HepG2 (cell line): ENCODE results near the gene TTLL10. TPM values are rescaled to one million over a fixed set of nuclear protein-coding genes. Genes with fewer than 3 reads are reported as not detected.
A peak's percentile ranks its signal among the peaks of the same experiment; 100 is the strongest.

Experiments
- ATF3 ChIP-seq: sonication (generic); formaldehyde crosslinking; IDR thresholded peaks from 2 replicates; pipeline ENCODE4 v1.4.0; 2020; ENCODE audit warnings: missing genetic modification reagents
- ATF7-NPFF ChIP-seq: sonication (generic); formaldehyde crosslinking; IDR thresholded peaks from 2 replicates; pipeline ENCODE4 v1.8.1; 2023; ENCODE audit warnings: mild to moderate bottlenecking, low read depth, missing genetic modification reagents, moderate library complexity
- BHLHE40 ChIP-seq: IDR thresholded peaks from 2 replicates; pipeline ENCODE4 v1.6.1; 2011; ENCODE audit warnings: low read length, improper control_type of control experiment
- CHCHD3 ChIP-seq: sonication (generic); formaldehyde crosslinking; IDR thresholded peaks from 2 replicates; pipeline ENCODE4 v1.8.0; 2022; ENCODE audit warnings: mild to moderate bottlenecking, missing genetic modification reagents, moderate library complexity
- CREB1 ChIP-seq, 2 experiments: fragments of 450-650 bp in 1 of 2; IDR thresholded peaks; 2 replicates each; pipeline ENCODE4 v1.6.1; 2016 to 2017; ENCODE audit warnings: control low read depth in 1 of 2, mild to moderate bottlenecking in 1 of 2, missing compliant biosample characterization in 1 of 2, missing genetic modification characterization in 1 of 2
- FLYWCH1 ChIP-seq: sonication (generic); formaldehyde crosslinking; IDR thresholded peaks from 2 replicates; pipeline ENCODE4 v1.8.1; 2023; ENCODE audit warnings: mild to moderate bottlenecking, missing genetic modification reagents
- FOXP1 ChIP-seq, 2 experiments: fragments of 450-650 bp in 1 of 2; IDR thresholded peaks; 2 replicates each; pipeline ENCODE4 v1.6.1; 2017 to 2018; ENCODE audit warnings: antibody characterized with exemption in 1 of 2
- HBP1 ChIP-seq: IDR thresholded peaks from 2 replicates; pipeline ENCODE4 v1.6.1; 2016; ENCODE audit warnings: low read depth, control low read depth
- HES4 ChIP-seq: sonication (generic); formaldehyde crosslinking; IDR thresholded peaks from 2 replicates; pipeline ENCODE4 v1.9.0; 2021; ENCODE audit warnings: mild to moderate bottlenecking, missing genetic modification reagents, borderline replicate concordance
- PATZ1 ChIP-seq: sonication (generic); formaldehyde crosslinking; IDR thresholded peaks from 2 replicates; pipeline ENCODE4 v1.4.0; 2020; ENCODE audit warnings: missing genetic modification reagents
- RELA ChIP-seq: sonication (generic); formaldehyde crosslinking; IDR thresholded peaks from 2 replicates; pipeline ENCODE4 v1.4.0; 2020; ENCODE audit warnings: missing genetic modification reagents
- TFAP4 ChIP-seq: sonication (generic); IDR thresholded peaks from 2 replicates; pipeline ENCODE4 v1.6.1; 2016; ENCODE audit warnings: low read depth, borderline replicate concordance
- TMF1 ChIP-seq: sonication (generic); formaldehyde crosslinking; IDR thresholded peaks from 2 replicates; pipeline ENCODE4 v1.8.1; 2022; ENCODE audit warnings: low read depth, missing genetic modification reagents
- U2AF2 ChIP-seq: fragments of 200-400 bp; formaldehyde crosslinking; IDR thresholded peaks from 2 replicates; pipeline ENCODE4 v1.6.1; 2017; ENCODE audit warnings: low read depth, mild to moderate bottlenecking, low read length
- ZFP91 ChIP-seq: sonication (generic); formaldehyde crosslinking; IDR thresholded peaks from 2 replicates; pipeline ENCODE4 v1.9.0; 2022; ENCODE audit warnings: missing genetic modification reagents, mild to moderate bottlenecking, borderline replicate concordance
- ZNF253 ChIP-seq: sonication (generic); formaldehyde crosslinking; IDR thresholded peaks from 2 replicates; pipeline ENCODE4 v1.8.0; 2022; ENCODE audit warnings: mild to moderate bottlenecking, missing genetic modification reagents, borderline replicate concordance
- ZNF263 ChIP-seq: sonication (generic); formaldehyde crosslinking; IDR thresholded peaks from 2 replicates; pipeline ENCODE4 v1.4.0; 2020; ENCODE audit warnings: missing genetic modification reagents
- ZNF280B ChIP-seq: sonication (generic); formaldehyde crosslinking; IDR thresholded peaks from 2 replicates; pipeline ENCODE4 v1.5.0; 2020; ENCODE audit warnings: missing genetic modification reagents, mild to moderate bottlenecking, borderline replicate concordance
- ZNF614 ChIP-seq: IDR thresholded peaks from 2 replicates; pipeline ENCODE4 v1.6.1; 2018; ENCODE audit warnings: missing biosample characterization, missing genetic modification reagents, inconsistent platforms, borderline replicate concordance
- ZNF749 ChIP-seq: sonication (generic); formaldehyde crosslinking; IDR thresholded peaks from 2 replicates; pipeline ENCODE4 v1.8.0; 2022; ENCODE audit warnings: mild to moderate bottlenecking, missing genetic modification reagents, moderate library complexity, borderline replicate concordance
- polyA plus RNA-seq, 8 experiments: library from polyadenylated mRNA; depleted of rRNA in 3 of 8; stranded (reverse) in 7 of 8; unstranded in 1 of 8; fragments of >200 nt; fragmentation: Illumina TruSeq in 4 of 8; extraction: Trizol in 4 of 8; gene quantifications; 2 replicates each; pipeline versions ENCODE4 v1.2.1 to v1.2.3, GENCODE V29; 2011 to 2016; ENCODE audit warnings: low read depth in 4 of 8, missing spikeins in 1 of 8, mixed read lengths in 1 of 8; ENCODE audit not compliant: insufficient read depth in 1 of 8
- total RNA-seq, 5 experiments: library from RNA; depleted of rRNA; stranded (reverse); fragments of >200 nt; fragmentation: Illumina TruSeq; extraction: Trizol; gene quantifications; 2 replicates each; pipeline ENCODE4 v1.2.3, GENCODE V29; 2016; ENCODE audit warnings: low read depth in 1 of 5

Gene TTLL10
- total and polyA plus RNA-seq, 2 of the 13 experiments (the other 11 are each of a cell fraction or from before 2014, with no cell fraction given) = not detected

GRCh38 chr1:1236945-1237873 lies 63.5 kb downstream of the TTLL10 start (continued):
- TF ChIP-seq HBP1 (CRISPR knock-in tag) (0 out of 2 replicates have a peak, but pooled peaks have one; percentile 46), RELA (CRISPR knock-in tag) (no peak), ZNF749 (CRISPR knock-in tag) (no peak), ZNF253 (peak; percentile 61; the same call in 1 of the 2 replicates), PATZ1 (peak; percentile 28), ZNF263 (CRISPR knock-in tag) (no peak), ZNF614 (CRISPR knock-in tag) (no peak), HES4 (CRISPR knock-in tag) (no peak), ZNF280B (CRISPR knock-in tag) (no peak), ATF7-NPFF (no peak), CHCHD3 (no peak), ZFP91 (CRISPR knock-in tag) (0 out of 2 replicates have a peak, but pooled peaks have one; percentile 13), U2AF2 (no peak), FLYWCH1 (CRISPR knock-in tag) (no peak), BHLHE40 (no peak), FOXP1 (IDR thresholded peaks at IDR 0.05) (no peak), FOXP1 (CRISPR knock-in tag; IDR thresholded peaks at IDR 0.05) (no peak), TMF1 (CRISPR knock-in tag) (0 out of 2 replicates have a peak, but pooled peaks have one; percentile 11), TFAP4 (peak; percentile 87; the same call in 1 of the 2 replicates), ATF3 (CRISPR knock-in tag) (no peak), CREB1 (IDR thresholded peaks at IDR 0.05) (no peak), CREB1 (CRISPR knock-in tag; IDR thresholded peaks at IDR 0.05) (no peak)
